ENCODE results near the gene TBXAS1.

TBXAS1 gene

GRCh38 chr7:140021603-140022002 lies 192.5 kb downstream of the TBXAS1 start:
- TF ChIP-seq, protein P1, sequence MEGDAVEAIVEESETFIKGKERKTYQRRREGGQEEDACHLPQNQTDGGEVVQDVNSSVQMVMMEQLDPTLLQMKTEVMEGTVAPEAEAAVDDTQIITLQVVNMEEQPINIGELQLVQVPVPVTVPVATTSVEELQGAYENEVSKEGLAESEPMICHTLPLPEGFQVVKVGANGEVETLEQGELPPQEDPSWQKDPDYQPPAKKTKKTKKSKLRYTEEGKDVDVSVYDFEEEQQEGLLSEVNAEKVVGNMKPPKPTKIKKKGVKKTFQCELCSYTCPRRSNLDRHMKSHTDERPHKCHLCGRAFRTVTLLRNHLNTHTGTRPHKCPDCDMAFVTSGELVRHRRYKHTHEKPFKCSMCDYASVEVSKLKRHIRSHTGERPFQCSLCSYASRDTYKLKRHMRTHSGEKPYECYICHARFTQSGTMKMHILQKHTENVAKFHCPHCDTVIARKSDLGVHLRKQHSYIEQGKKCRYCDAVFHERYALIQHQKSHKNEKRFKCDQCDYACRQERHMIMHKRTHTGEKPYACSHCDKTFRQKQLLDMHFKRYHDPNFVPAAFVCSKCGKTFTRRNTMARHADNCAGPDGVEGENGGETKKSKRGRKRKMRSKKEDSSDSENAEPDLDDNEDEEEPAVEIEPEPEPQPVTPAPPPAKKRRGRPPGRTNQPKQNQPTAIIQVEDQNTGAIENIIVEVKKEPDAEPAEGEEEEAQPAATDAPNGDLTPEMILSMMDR (IDR thresholded peaks at IDR 0.05; ENCODE audit: extremely low read depth, insufficient read depth, missing control alignments): no peak
- in situ Hi-C loops (cut with MboI; ENCODE audit: low pct_unique_long_range_greater_than_20kb, low sequenced_read_pairs, unreplicated experiment): no loop called here
- no peak for DNase-seq (ENCODE audit: low spot score)

DNA sequence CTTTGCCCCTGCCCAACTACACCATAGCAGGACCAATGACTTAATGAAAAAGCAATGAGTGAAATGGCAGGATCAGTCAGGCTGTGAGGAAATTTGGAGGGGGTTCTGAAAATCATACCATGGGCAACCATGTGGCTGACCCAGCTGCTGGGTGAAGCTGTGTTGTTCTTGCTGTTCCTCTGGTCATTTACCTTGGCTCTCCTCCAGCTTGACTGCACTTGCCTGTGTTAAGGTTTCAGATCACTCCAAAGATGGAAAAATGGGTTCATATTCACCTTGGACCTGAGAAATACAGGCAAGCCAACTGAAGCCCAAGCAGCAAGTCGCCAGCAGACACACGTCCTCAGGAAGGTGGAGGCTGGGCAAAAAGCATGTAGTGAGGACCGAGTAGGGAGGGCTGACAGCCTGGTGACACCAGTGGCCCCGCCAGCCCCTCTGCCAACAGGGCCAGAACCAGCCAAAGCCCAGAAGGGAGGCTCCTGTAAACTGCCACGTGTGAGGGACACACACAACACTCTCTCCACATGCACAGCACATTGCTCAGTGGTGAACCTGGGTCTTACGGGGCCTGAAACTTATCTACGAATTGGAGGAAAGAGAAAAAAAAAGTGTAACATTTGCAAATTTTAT lies 193.6 kb downstream of the TBXAS1 start:
- TF ChIP-seq, protein P1 (IDR thresholded peaks at IDR 0.05; ENCODE audit: extremely low read depth, insufficient read depth, missing control alignments): no peak
- DNase-seq (ENCODE audit: low spot score): no peak

GRCh38 chr7:140023728-140024127 lies 194.7 kb downstream of the TBXAS1 start:
- no peak for DNase-seq (ENCODE audit: low spot score)
- TF ChIP-seq, protein P1 (IDR thresholded peaks at IDR 0.05; ENCODE audit: extremely low read depth, insufficient read depth, missing control alignments): no peak
- in situ Hi-C loops (cut with MboI; ENCODE audit: low pct_unique_long_range_greater_than_20kb, low sequenced_read_pairs, unreplicated experiment): no loop called here

More for the DNA sequence above, 193.6 kb downstream of the TBXAS1 start:
- in situ Hi-C loops (cut with MboI; ENCODE audit: low pct_unique_long_range_greater_than_20kb, low sequenced_read_pairs, unreplicated experiment): no loop called here

- TF ChIP-seq, protein P1 (IDR thresholded peaks at IDR 0.05; ENCODE audit: extremely low read depth, insufficient read depth, missing control alignments): no peak
- no peak for DNase-seq (ENCODE audit: low spot score)
Measured at GRCh38 chr7:140024585-140024984, 195.5 kb downstream of the TBXAS1 start.

GRCh38 chr7:140025241-140025640 lies 196.2 kb downstream of the TBXAS1 start:
- no peak for DNase-seq (ENCODE audit: low spot score)
- in situ Hi-C loops (cut with MboI; ENCODE audit: low pct_unique_long_range_greater_than_20kb, low sequenced_read_pairs, unreplicated experiment): no loop called here

More at GRCh38 chr7:140024585-140024984, 195.5 kb downstream of the TBXAS1 start:
- in situ Hi-C loops (cut with MboI; ENCODE audit: low pct_unique_long_range_greater_than_20kb, low sequenced_read_pairs, unreplicated experiment): no loop called here

DNA sequence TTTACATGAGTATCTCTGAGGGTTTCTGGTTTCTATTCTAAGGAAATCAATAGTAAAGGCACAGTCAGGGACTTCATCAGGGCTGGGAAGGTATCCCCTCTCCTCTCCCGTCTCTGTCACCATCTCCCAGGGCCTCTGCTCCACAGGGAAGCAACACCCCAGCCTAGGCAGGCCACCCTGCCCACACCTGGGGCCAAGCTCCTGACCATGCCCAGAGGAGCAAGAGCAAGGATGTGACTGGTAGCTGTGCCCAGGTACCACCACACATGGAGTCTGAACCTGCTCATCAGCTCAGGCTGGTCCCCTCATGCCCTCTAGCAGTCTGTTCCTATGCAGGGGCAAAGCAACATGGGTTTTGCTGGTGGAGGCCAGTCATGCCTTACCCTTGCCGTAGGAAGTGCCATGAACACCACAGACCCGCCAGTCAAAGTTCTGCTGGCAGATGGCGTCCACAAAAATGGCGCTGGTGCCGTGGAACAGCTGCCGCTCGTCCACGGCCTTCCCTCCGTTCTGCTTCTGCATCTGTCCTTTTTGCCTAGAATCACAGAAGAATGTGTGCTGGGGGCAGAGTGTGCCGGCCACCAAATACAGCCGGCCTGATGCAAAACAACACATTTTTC lies 196.9 kb downstream of the TBXAS1 start:
- in situ Hi-C loops (cut with MboI; ENCODE audit: low pct_unique_long_range_greater_than_20kb, low sequenced_read_pairs, unreplicated experiment): no loop called here
- no peak for DNase-seq (ENCODE audit: low spot score)
- TF ChIP-seq, protein P1 (IDR thresholded peaks at IDR 0.05; ENCODE audit: extremely low read depth, insufficient read depth, missing control alignments): no peak

More at GRCh38 chr7:140025241-140025640, 196.2 kb downstream of the TBXAS1 start:
- TF ChIP-seq, protein P1 (IDR thresholded peaks at IDR 0.05; ENCODE audit: extremely low read depth, insufficient read depth, missing control alignments): no peak

All from GM13977 (cell line).